Measurements from ENCODE around the gene LMLN.
"Not testable (repeated sequence)": the region's sequence is repeated elsewhere in the genome, so short reads cannot be mapped to it uniquely, and the experiment has no call there.

LMLN gene

GRCh38 chr3:197959891-197960693 lies at the start of gene LMLN:
Gene LMLN, plus strand, starts transcription at chr3:197960217. Its CDS starts 29 bp downstream, at chr3:197960246.
- DNase-seq (ENCODE audit: low read depth) = peak; percentile 96

- DNase-seq (ENCODE audit: low read depth) = no peak
These were observed 47.1 kb upstream of the LMLN start for GRCh38 chr3:197912741-197913476.

- DNase-seq (ENCODE audit: low read depth) = no peak
These were observed 46.2 kb upstream of the LMLN start for GRCh38 chr3:197913641-197914380.

- not testable (repeated sequence) for DNase-seq (ENCODE audit: low read depth)
These were observed 38.4 kb upstream of the LMLN start for GRCh38 chr3:197921429-197922275.

GRCh38 chr3:197926418-197926817 lies 33.6 kb upstream of the LMLN start:
- no peak for DNase-seq (ENCODE audit: low read depth)

GRCh38 chr3:197927578-197927977 lies 32.4 kb upstream of the LMLN start:
- DNase-seq (ENCODE audit: low read depth) = not testable (repeated sequence)

GRCh38 chr3:197936819-197937384 lies 23.1 kb upstream of the LMLN start:
- no peak for DNase-seq (ENCODE audit: low read depth)

GRCh38 chr3:197940745-197941384 lies 19.2 kb upstream of the LMLN start:
- no peak for DNase-seq (ENCODE audit: low read depth)

GRCh38 chr3:197942956-197943556 lies 17.0 kb upstream of the LMLN start:
- DNase-seq (ENCODE audit: low read depth) = no peak

- DNase-seq (ENCODE audit: low read depth) = no peak
These were observed 10.7 kb upstream of the LMLN start for GRCh38 chr3:197949191-197949777.

- peak; percentile 87 for DNase-seq (ENCODE audit: low read depth)
These were observed 10.0 kb upstream of the LMLN start, which contains the start of gene RPL35A for GRCh38 chr3:197949778-197950676. Gene RPL35A, plus strand, starts transcription at chr3:197950190. Its CDS starts 778 bp downstream, at chr3:197950968.

GRCh38 chr3:197950677-197951061 lies 9.3 kb upstream of the LMLN start:
- DNase-seq (ENCODE audit: low read depth) = no peak

GRCh38 chr3:197951392-197951990 lies 8.5 kb upstream of the LMLN start:
- no peak for DNase-seq (ENCODE audit: low read depth)

GRCh38 chr3:197952440-197952839 lies 7.6 kb upstream of the LMLN start:
- no peak for DNase-seq (ENCODE audit: low read depth)

- DNase-seq (ENCODE audit: low read depth) = no peak
These were observed 6.7 kb upstream of the LMLN start for GRCh38 chr3:197953325-197953724.

- DNase-seq (ENCODE audit: low read depth) = peak; percentile 74
These were observed 6.1 kb upstream of the LMLN start for GRCh38 chr3:197953881-197954280.

GRCh38 chr3:197955892-197956477 lies 4.0 kb upstream of the LMLN start:
- no peak for DNase-seq (ENCODE audit: low read depth)

- no peak for DNase-seq (ENCODE audit: low read depth)
These were observed 3.4 kb upstream of the LMLN start for GRCh38 chr3:197956626-197956988.

All from stromal cell of bone marrow (primary cell).